K562 (cell line): ENCODE measurements around the gene PARK7. TPM values are rescaled to one million over a fixed set of nuclear protein-coding genes. Genes with fewer than 3 reads are reported as not detected.

Experiments used
- BRCA1 ChIP-seq, 2 experiments: fragments of 450-650 bp in 1 of 2; sonication (generic) in 1 of 2; formaldehyde crosslinking in 1 of 2; IDR thresholded peaks; 2 replicates each; pipeline versions ENCODE4 v1.5.0 to v1.6.1; 2017 to 2020; ENCODE audit warnings: mild to moderate bottlenecking in 1 of 2, missing genetic modification reagents in 1 of 2
- BRD4 ChIP-seq: fragments of 200-600 bp; sonication (generic); IDR thresholded peaks from 2 replicates; pipeline ENCODE4 v1.6.1; 2017; ENCODE audit warnings: inconsistent platforms
- E2F3 ChIP-seq: fragments of 250-450 bp; sonication (Bioruptor Pico); IDR thresholded peaks from 2 replicates; pipeline ENCODE4 v1.4.0; 2020; ENCODE audit warnings: mild to moderate bottlenecking
- FOXP4 ChIP-seq: sonication (generic); formaldehyde crosslinking; IDR thresholded peaks from 2 replicates; pipeline ENCODE4 v1.8.0; 2022; ENCODE audit warnings: mild to moderate bottlenecking, missing genetic modification reagents, borderline replicate concordance
- KLF6 ChIP-seq: fragments of 250-450 bp; sonication (Bioruptor Pico); IDR thresholded peaks from 2 replicates; pipeline ENCODE4 v1.4.0; 2020; ENCODE audit warnings: mild to moderate bottlenecking, moderate library complexity, borderline replicate concordance
- MCM2 ChIP-seq: fragments of 450-650 bp; IDR thresholded peaks from 2 replicates; pipeline ENCODE4 v1.6.1; 2017; ENCODE audit warnings: low read depth, mild to moderate bottlenecking
- PREB ChIP-seq: sonication (generic); formaldehyde crosslinking; IDR thresholded peaks from 2 replicates; pipeline ENCODE4 v1.8.1; 2023; ENCODE audit warnings: mild to moderate bottlenecking, missing genetic modification reagents
- RNF2 ChIP-seq: sonication (generic); IDR thresholded peaks from 2 replicates; pipeline ENCODE4 v1.6.1; 2016
- SMAD1 ChIP-seq: fragments of 150-350 bp; IDR thresholded peaks from 2 replicates; pipeline ENCODE4 v1.6.1; 2014; ENCODE audit warnings: low read length, low read depth; ENCODE audit not compliant: partially characterized antibody
- TAF7 ChIP-seq: fragments of 450-650 bp; IDR thresholded peaks from 2 replicates; pipeline ENCODE4 v1.6.1; 2016; ENCODE audit warnings: missing genetic modification characterization, missing compliant biosample characterization
- ZBTB40 ChIP-seq, 2 experiments: fragments of 450-650 bp in 1 of 2; sonication (generic) in 1 of 2; formaldehyde crosslinking in 1 of 2; IDR thresholded peaks; 2 replicates each; pipeline versions ENCODE4 v1.7.1 to v1.9.0; 2016 to 2022; ENCODE audit warnings: inconsistent platforms in 1 of 2, mild to moderate bottlenecking in 1 of 2, missing genetic modification reagents in 1 of 2
- ZNF41 ChIP-seq: fragments of 250-450 bp; sonication (Bioruptor Pico); conservative IDR thresholded peaks from 2 replicates; pipeline ENCODE4 v1.4.0; 2020; ENCODE audit warnings: mild to moderate bottlenecking
- ZNF740 ChIP-seq, 3 experiments: fragments of 200-800 bp in 1 of 3; sonication (Bioruptor generic) in 1 of 3; sonication (generic) in 1 of 3; formaldehyde crosslinking in 1 of 3; IDR thresholded peaks; 2 replicates each; pipeline versions ENCODE4 v1.6.1 to v1.8.0; 2016 to 2022; ENCODE audit warnings: mild to moderate bottlenecking in 2 of 3, missing compliant biosample characterization in 2 of 3, missing genetic modification characterization in 2 of 3, missing genetic modification reagents in 1 of 3
- polyA plus RNA-seq, 8 experiments: library from polyadenylated mRNA; depleted of rRNA in 4 of 8; stranded (reverse) in 5 of 8; unstranded in 3 of 8; fragments of >200 nt; fragmentation: Nextera tagmentation in 2 of 8; fragmentation: Illumina TruSeq in 1 of 8; extraction: Ambion mirVana in 2 of 8; extraction: Trizol in 1 of 8; gene quantifications; 2 replicates each; pipeline versions ENCODE4 v1.2.1 to v1.2.3, GENCODE V29; 2011 to 2014; ENCODE audit warnings: inconsistent platforms in 1 of 8, missing spikeins in 1 of 8
- total RNA-seq, 7 experiments: library from RNA; depleted of rRNA in 6 of 7; stranded (reverse); fragments of >200 nt in 6 of 7; fragmentation: Illumina TruSeq in 2 of 7; extraction: Trizol in 2 of 7; gene quantifications; 2 replicates each; pipeline versions ENCODE4 v1.2.1 to v1.2.3, GENCODE V29; 2011 to 2021; ENCODE audit warnings: low replicate concordance in 1 of 7

PARK7 gene
- total and polyA plus RNA-seq, 9 of the 15 experiments (the other 6 are each of a cell fraction or from before 2014, with no cell fraction given): 374 to 1,298 (median 484) TPM

- TF ChIP-seq ZBTB40 (IDR thresholded peaks at IDR 0.05) (no peak), ZBTB40 (CRISPR knock-in tag; IDR thresholded peaks at IDR 0.05) (peak; percentile 70), PREB (CRISPR knock-in tag) (no peak), KLF6 (CRISPR knock-in tag) (no peak), BRCA1 (IDR thresholded peaks at IDR 0.05) (no peak), BRCA1 (CRISPR knock-in tag; IDR thresholded peaks at IDR 0.05) (no peak), TAF7 (tag) (no peak), ZNF740 (CRISPR knock-in tag; IDR thresholded peaks at IDR 0.05) (0 out of 2 replicates have a peak, but pooled peaks have one; percentile 42), ZNF740 (tag; IDR thresholded peaks at IDR 0.05) (no peak), E2F3 (CRISPR knock-in tag) (peak; percentile 80; the same call in 1 of the 2 replicates), BRD4 (no peak), FOXP4 (peak; percentile 88; the same call in 1 of the 2 replicates), RNF2 (no peak), MCM2 (no peak), SMAD1 (no peak), ZNF41 (CRISPR knock-in tag) (no peak)
These were observed 19.1 kb upstream of the PARK7 start (continued) for GRCh38 chr1:7942214-7942921.
